ENCODE results near the gene CEP164.

- no peak for TF ChIP-seq POLR2AphosphoS5 (IDR thresholded peaks at IDR 0.05)
- no peak for TF ChIP-seq CTCF (IDR thresholded peaks at IDR 0.05)
These were observed 39.2 kb downstream of the CEP164 start for GRCh38 chr11:117366875-117367274.
